Glutamatergic neuron (in vitro differentiated cells): Measurements from ENCODE around the gene NUDT3. TPM values are rescaled to one million over a fixed set of nuclear protein-coding genes. Genes with fewer than 3 reads are reported as not detected.

Source experiments
- DNase-seq: peaks from one replicate; pipeline ENCODE4 v3.0.0; 2022
- H3K27ac Mint-ChIP-seq: one replicate; pipeline ENCODE4 v1.8.0; 2020; ENCODE audit warnings: mild to moderate bottlenecking, mixed read lengths, inconsistent platforms; ENCODE audit not compliant: unreplicated experiment
- H3K27me3 Mint-ChIP-seq: one replicate; pipeline ENCODE4 v1.8.0; 2020; ENCODE audit warnings: mild to moderate bottlenecking, moderate library complexity, mixed read lengths, inconsistent platforms; ENCODE audit not compliant: unreplicated experiment
- H3K36me3 Mint-ChIP-seq: one replicate; pipeline ENCODE4 v1.8.0; 2020; ENCODE audit warnings: mild to moderate bottlenecking, mixed read lengths, inconsistent platforms; ENCODE audit not compliant: unreplicated experiment
- H3K4me1 Mint-ChIP-seq: one replicate; pipeline ENCODE4 v1.8.0; 2020; ENCODE audit warnings: mild to moderate bottlenecking, low read depth, mixed read lengths, inconsistent platforms; ENCODE audit not compliant: unreplicated experiment
- H3K4me3 Mint-ChIP-seq: one replicate; pipeline ENCODE4 v1.8.0; 2020; ENCODE audit warnings: mild to moderate bottlenecking, mixed read lengths, inconsistent platforms; ENCODE audit not compliant: unreplicated experiment
- H3K9me3 Mint-ChIP-seq: one replicate; pipeline ENCODE4 v1.8.0; 2020; ENCODE audit warnings: mild to moderate bottlenecking, moderate library complexity, mixed read lengths, inconsistent platforms; ENCODE audit not compliant: unreplicated experiment
- CTCF ChIP-seq: fragments of 200-600 bp; sonication (generic); IDR thresholded peaks from one replicate; pipeline ENCODE4 v1.5.0; 2021; ENCODE audit not compliant: partially characterized antibody, unreplicated experiment
- total RNA-seq: library from RNA; stranded (reverse); fragmentation: NEBNext Ultra II Directional; extraction: Animal tissue kit (Norgen Biotek cat#: 25700); gene quantifications from one replicate; pipeline ENCODE4 v1.2.1, GENCODE V29; 2021; ENCODE audit not compliant: unreplicated experiment

Gene NUDT3
- total RNA-seq, 1 donor from 2014 or later = 76.1 TPM

DNA sequence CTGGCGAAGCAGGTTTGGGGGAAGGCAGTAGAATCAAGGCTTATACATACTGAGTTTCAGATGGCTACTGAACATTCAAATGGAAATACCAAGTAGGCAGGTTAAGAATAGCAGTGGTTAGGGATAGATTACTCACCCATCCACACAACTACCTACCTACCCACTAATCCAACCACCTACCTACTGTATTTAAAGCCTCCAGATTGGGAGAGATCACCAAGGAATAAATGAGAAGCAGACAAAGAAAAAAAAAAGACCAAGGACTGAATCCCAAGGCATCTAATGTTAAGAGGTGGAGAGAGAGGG, 75.3 kb downstream of the NUDT3 start:
- Mint-ChIP-seq H3K9me3 (no peaks in the 10 kb centered on the region), H3K4me1 (peaks cover 16% of the 10 kb centered on the region), H3K27ac (no peak overlapping the region), H3K27me3 (no peaks in the 10 kb centered on the region), H3K36me3 (no peaks in the 10 kb centered on the region), H3K4me3 (no peak overlapping the region)
- no peak for DNase-seq
- no peak for TF ChIP-seq CTCF

DNA sequence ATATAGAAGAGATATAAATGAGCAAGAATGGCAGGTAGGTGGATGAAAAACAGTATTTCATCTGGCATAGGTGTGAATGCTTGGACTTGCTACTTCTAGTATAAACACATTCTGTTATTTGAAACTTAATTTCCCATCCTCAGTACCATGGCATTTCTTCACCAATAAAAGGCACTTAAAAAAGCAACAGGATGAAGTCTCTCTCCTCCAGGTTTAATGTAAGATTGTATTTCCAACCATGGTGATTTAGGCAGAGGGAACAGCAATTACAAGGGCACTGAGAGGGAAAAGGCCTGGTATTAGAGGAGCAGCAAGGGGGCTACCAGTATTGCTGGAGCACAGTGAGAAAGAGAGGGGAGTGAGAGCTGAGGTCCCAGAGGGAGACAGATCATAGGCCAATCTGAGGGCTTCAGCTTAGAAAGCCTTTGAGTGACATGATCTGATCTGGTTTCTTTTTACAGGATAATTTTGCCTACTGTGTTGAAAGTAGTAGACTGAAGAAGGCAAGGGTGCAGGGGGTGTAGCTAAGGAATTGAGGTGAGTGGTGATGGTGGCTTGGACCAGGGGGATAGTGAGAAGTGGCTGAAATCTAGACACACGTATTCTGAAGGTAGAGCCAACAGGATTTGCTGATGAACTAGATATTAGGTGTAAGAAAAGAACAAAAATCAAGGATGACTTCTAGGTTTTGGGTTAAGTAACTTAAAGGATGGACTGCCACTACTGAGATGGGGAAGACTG, 75.9 kb downstream of the NUDT3 start:
- Mint-ChIP-seq H3K36me3 (no peaks in the 10 kb centered on the region), H3K27me3 (no peaks in the 10 kb centered on the region), H3K4me3 (no peak overlapping the region), H3K27ac (peak overlapping the region; percentile 26), H3K9me3 (no peaks in the 10 kb centered on the region), H3K4me1 (peaks cover 16% of the 10 kb centered on the region)
- DNase-seq = no peak
- TF ChIP-seq CTCF = no peak

- DNase-seq = no peak
- no peak for TF ChIP-seq CTCF
- Mint-ChIP-seq H3K4me3 (no peak overlapping the region), H3K27me3 (no peaks in the 10 kb centered on the region), H3K27ac (no peak overlapping the region), H3K36me3 (no peaks in the 10 kb centered on the region), H3K9me3 (no peaks in the 10 kb centered on the region), H3K4me1 (peaks cover 16% of the 10 kb centered on the region)
Observed at GRCh38 chr6:34315780-34316179, 76.7 kb downstream of the NUDT3 start.

DNA sequence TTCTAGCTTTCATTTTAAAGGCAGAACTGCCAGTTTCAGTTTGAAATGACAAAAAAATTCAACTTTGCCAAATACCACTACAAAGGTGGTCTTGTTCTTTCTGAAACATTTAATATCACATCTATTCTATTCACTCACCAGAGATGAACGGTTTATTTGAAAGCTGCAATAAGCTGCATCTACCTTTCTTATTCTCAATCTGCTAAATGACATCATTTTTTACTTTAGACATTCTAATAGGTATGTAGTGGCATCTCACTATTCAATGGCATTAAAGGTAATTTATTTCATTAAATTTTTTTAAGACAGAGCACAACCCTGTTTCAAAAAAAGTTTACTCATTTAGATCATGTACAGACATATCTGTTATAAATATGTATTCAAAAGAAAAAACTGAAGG, 77.2 kb downstream of the NUDT3 start:
- H3K4me1 Mint-ChIP-seq = peaks cover 16% of the 10 kb centered on the region
- H3K27ac Mint-ChIP-seq = no peak overlapping the region
- H3K9me3 Mint-ChIP-seq = no peaks in the 10 kb centered on the region
- no peaks in the 10 kb centered on the region for H3K36me3 Mint-ChIP-seq
- no peaks in the 10 kb centered on the region for H3K27me3 Mint-ChIP-seq
- no peak for DNase-seq
- no peak for TF ChIP-seq CTCF
- H3K4me3 Mint-ChIP-seq = no peak overlapping the region

GRCh38 chr6:34312259-34312658, 80.2 kb downstream of the NUDT3 start:
- H3K4me1 Mint-ChIP-seq = peaks cover 17% of the 10 kb centered on the region
- DNase-seq = no peak
- no peaks in the 10 kb centered on the region for H3K27me3 Mint-ChIP-seq
- TF ChIP-seq CTCF = no peak
- H3K36me3 Mint-ChIP-seq = no peaks in the 10 kb centered on the region
- no peak overlapping the region for H3K4me3 Mint-ChIP-seq
- no peaks in the 10 kb centered on the region for H3K9me3 Mint-ChIP-seq
- H3K27ac Mint-ChIP-seq = no peak overlapping the region
